ENCODE data around the gene SYF2. TPM values are rescaled to one million over a fixed set of nuclear protein-coding genes. Genes with fewer than 3 reads are reported as not detected.

The SYF2 gene
- total and polyA plus RNA-seq, 2 experiments from 2014 or later = 24.6 to 82.6 TPM

- H3K36me3 Mint-ChIP-seq (ENCODE audit: low read depth) = no peaks in the 10 kb centered on the region; the same call in 2 of the 3 replicates
- no peak overlapping the region for H3K27ac Mint-ChIP-seq
- no peak for DNase-seq (ENCODE audit: low spot score)
- no peaks in the 10 kb centered on the region for H3F3A ChIP-seq (replicated peaks; ENCODE audit: low read depth)
- H3K4me3 Mint-ChIP-seq = no peak overlapping the region
- H3K4me3 ChIP-seq = no peak overlapping the region
- H3K4me1 ChIP-seq (ENCODE audit: insufficient read depth) = no peaks in the 10 kb centered on the region
- no peaks in the 10 kb centered on the region for H3K36me3 ChIP-seq (ENCODE audit: insufficient read depth)
- peaks cover 6% of the 10 kb centered on the region for H3K4me1 Mint-ChIP-seq
- H2AFZ ChIP-seq = no peak overlapping the region
- H3K27me3 Mint-ChIP-seq (ENCODE audit: insufficient read depth, low read depth, poor library complexity) = peaks cover 3% of the 10 kb centered on the region
- H3K27me3 ChIP-seq (ENCODE audit: insufficient read depth) = no peaks in the 10 kb centered on the region
- TF ChIP-seq ETS1 (IDR thresholded peaks at IDR 0.05) (no peak), EZH2 (IDR thresholded peaks at IDR 0.05; ENCODE audit: low read depth, unreplicated experiment) (no peak), ZNF114 (CRISPR knock-in tag; IDR thresholded peaks at IDR 0.05) (no peak), EZH2phosphoT487 (IDR thresholded peaks at IDR 0.05; ENCODE audit: unreplicated experiment) (no peak), JUNB (IDR thresholded peaks at IDR 0.05; ENCODE audit: unreplicated experiment) (no peak), POLR2AphosphoS5 (IDR thresholded peaks at IDR 0.05; ENCODE audit: low read depth) (no peak), ZNF462 (CRISPR knock-in tag; IDR thresholded peaks at IDR 0.05) (no peak), CTCF (conservative IDR thresholded peaks at IDR 0.05; ENCODE audit: low read depth in 2 of 2) (no peak), NANOG (IDR thresholded peaks at IDR 0.05; ENCODE audit: borderline replicate concordance) (no peak), REST (IDR thresholded peaks at IDR 0.05; ENCODE audit: unreplicated experiment) (no peak), ZNF331 (CRISPR knock-in tag; IDR thresholded peaks at IDR 0.05; ENCODE audit: low read depth) (no peak), CREB1 (CRISPR knock-in tag; IDR thresholded peaks at IDR 0.05; ENCODE audit: low read depth) (no peak), STAT1 (IDR thresholded peaks at IDR 0.05; ENCODE audit: unreplicated experiment) (no peak)
- H3K27ac ChIP-seq (ENCODE audit: low read depth) = no peak overlapping the region
- H3K9me3 Mint-ChIP-seq = no peaks in the 10 kb centered on the region
- no peaks in the 10 kb centered on the region for H3K79me2 ChIP-seq (replicated peaks; ENCODE audit: insufficient read depth)
- no peak overlapping the region for H3K4me2 ChIP-seq
- no peak for ATAC-seq
- no peaks in the 10 kb centered on the region for H4K20me1 ChIP-seq (replicated peaks; ENCODE audit: insufficient read depth)
- no peaks in the 10 kb centered on the region for H3K9me2 ChIP-seq (ENCODE audit: insufficient read depth)
Measured at GRCh38 chr1:25194054-25194453, 38.2 kb downstream of the SYF2 start.
